ENCODE data around the gene ATRN. TPM values are rescaled to one million over a fixed set of nuclear protein-coding genes. Genes with fewer than 3 reads are reported as not detected.

The ATRN gene
- total and polyA plus RNA-seq, 2 donors (not counting 3 experiments of a cell fraction or from before 2014, with no cell fraction given) = 32.3 to 33.1 TPM

DNA sequence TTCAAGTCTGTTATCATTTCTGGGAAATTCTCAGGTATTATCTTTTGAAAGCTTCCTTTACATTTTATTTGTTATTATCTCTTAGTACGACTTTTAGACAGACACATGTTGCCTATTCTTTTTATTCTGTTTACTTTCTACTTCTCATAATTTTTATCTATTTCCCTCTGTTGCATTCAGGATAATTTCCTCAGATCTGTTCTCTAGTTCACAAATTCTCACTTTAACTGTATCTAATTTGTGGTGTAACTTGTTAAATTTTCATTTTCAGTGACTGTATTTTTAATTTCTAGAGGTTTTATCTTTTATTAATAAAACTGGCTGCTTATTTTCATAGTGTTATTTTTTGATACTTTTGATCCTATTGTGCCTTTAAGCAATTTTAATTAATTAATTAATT is 16.0 kb downstream of the ATRN start:
- no peak for TF ChIP-seq JUN (IDR thresholded peaks at IDR 0.05; ENCODE audit: borderline replicate concordance, insufficient read depth, insufficient read length, low read depth)
- no peak for TF ChIP-seq EZH2 (IDR thresholded peaks at IDR 0.05; ENCODE audit: borderline replicate concordance, low read depth, low read length, severe bottlenecking)
- no peak for TF ChIP-seq POLR2AphosphoS5 (IDR thresholded peaks at IDR 0.05; ENCODE audit: insufficient read depth, low read depth, low read length)
- no peak for TF ChIP-seq POLR2A (IDR thresholded peaks at IDR 0.05; ENCODE audit: low read depth, low read length)
- TF ChIP-seq, protein P1, sequence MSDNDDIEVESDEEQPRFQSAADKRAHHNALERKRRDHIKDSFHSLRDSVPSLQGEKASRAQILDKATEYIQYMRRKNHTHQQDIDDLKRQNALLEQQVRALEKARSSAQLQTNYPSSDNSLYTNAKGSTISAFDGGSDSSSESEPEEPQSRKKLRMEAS (IDR thresholded peaks at IDR 0.05; ENCODE audit: insufficient read depth, insufficient read length) = no peak
- no peak for TF ChIP-seq FOS (IDR thresholded peaks at IDR 0.05; ENCODE audit: borderline replicate concordance, insufficient read depth, low read length)
- TF ChIP-seq MYC (IDR thresholded peaks at IDR 0.05; ENCODE audit: low read depth, low read length) = no peak
- no peak for TF ChIP-seq GATA2 (IDR thresholded peaks at IDR 0.05; ENCODE audit: insufficient read depth, insufficient read length, low read depth, low read length)
- TF ChIP-seq, protein P2, sequence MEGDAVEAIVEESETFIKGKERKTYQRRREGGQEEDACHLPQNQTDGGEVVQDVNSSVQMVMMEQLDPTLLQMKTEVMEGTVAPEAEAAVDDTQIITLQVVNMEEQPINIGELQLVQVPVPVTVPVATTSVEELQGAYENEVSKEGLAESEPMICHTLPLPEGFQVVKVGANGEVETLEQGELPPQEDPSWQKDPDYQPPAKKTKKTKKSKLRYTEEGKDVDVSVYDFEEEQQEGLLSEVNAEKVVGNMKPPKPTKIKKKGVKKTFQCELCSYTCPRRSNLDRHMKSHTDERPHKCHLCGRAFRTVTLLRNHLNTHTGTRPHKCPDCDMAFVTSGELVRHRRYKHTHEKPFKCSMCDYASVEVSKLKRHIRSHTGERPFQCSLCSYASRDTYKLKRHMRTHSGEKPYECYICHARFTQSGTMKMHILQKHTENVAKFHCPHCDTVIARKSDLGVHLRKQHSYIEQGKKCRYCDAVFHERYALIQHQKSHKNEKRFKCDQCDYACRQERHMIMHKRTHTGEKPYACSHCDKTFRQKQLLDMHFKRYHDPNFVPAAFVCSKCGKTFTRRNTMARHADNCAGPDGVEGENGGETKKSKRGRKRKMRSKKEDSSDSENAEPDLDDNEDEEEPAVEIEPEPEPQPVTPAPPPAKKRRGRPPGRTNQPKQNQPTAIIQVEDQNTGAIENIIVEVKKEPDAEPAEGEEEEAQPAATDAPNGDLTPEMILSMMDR (IDR thresholded peaks at IDR 0.05; ENCODE audit: extremely low read depth in 1 of 2, insufficient read depth in 1 of 2, low read depth in 1 of 2, low read length in 2 of 2) = no peak
- H3K4me2 ChIP-seq (ENCODE audit: insufficient read depth, low read length) = no peak overlapping the region
- H3K4me3 ChIP-seq (replicated peaks in 1 of 3; ENCODE audit: insufficient read depth in 1 of 3, low read depth in 1 of 3, low read length in 3 of 3) = no peak overlapping the region
- H3K27me3 ChIP-seq (ENCODE audit: control insufficient read depth in 2 of 2, insufficient read depth in 2 of 2, low read length in 2 of 2) = no peaks in the 10 kb centered on the region
- no peak overlapping the region for H3K27ac ChIP-seq (ENCODE audit: insufficient read depth, low read depth, low read length)
- DNase-seq (ENCODE audit: low read depth, low spot score) (no peak), FAIRE-seq (no peak)
- H3K4me1 ChIP-seq (ENCODE audit: control insufficient read depth, extremely low read depth, insufficient read depth, low read length) = no peaks in the 10 kb centered on the region
- no TSS peak for BruUV-seq (replicated peaks)
- intact Hi-C loops (cut with micrococcal nuclease) (no loop called here), dilution Hi-C loops (cut with MboI; ENCODE audit: extremely low pct_ligation_motif_present, low sequenced_read_pairs) (no loop called here)
- H4K20me1 ChIP-seq (replicated peaks; ENCODE audit: control insufficient read depth, extremely low read depth, insufficient read depth, low read length) = no peaks in the 10 kb centered on the region
- no peak overlapping the region for H2AFZ ChIP-seq (ENCODE audit: low read depth, low read length)
- no peaks in the 10 kb centered on the region for H3K36me3 ChIP-seq (ENCODE audit: control insufficient read depth in 2 of 2, extremely low read depth in 1 of 2, insufficient read depth in 2 of 2, low read length in 2 of 2)
- ChIA-PET CTCF (no interaction called here), POLR2A (no interaction called here)
- no peak overlapping the region for H3K9ac ChIP-seq (replicated peaks; ENCODE audit: extremely low read depth, insufficient read depth, low read length)
- peaks cover 12% of the 10 kb centered on the region for H3K79me2 ChIP-seq (ENCODE audit: control insufficient read depth, insufficient read depth, low read length)
- no peaks in the 10 kb centered on the region for H3K9me3 ChIP-seq (replicated peaks; ENCODE audit: control insufficient read depth, insufficient read depth, low read length)
- H3K9me1 ChIP-seq (replicated peaks; ENCODE audit: control insufficient read depth, extremely low read depth, insufficient read depth, low read length) = no peaks in the 10 kb centered on the region
